ENCODE data around the gene EGFLAM.

DNA sequence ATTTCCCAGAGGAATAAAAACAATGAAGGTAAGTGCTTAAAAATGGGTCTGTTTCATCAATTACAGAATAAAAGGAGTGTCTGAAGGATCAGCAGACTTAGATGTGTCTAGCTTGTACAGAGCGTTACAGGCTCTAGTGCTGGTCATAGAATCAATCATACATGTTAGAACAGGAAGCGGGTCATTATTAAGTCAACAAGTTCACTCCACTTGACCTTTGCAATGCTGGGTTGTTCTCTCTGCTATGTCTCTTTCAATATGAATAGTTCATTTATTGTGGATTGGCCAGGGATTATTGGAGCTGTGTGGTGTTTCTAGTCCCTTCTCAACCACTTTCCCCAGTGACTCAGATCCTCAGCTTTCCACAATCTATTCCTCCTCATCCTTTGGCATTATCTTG lies 20.7 kb upstream of the EGFLAM start:
- TF ChIP-seq, protein P1, sequence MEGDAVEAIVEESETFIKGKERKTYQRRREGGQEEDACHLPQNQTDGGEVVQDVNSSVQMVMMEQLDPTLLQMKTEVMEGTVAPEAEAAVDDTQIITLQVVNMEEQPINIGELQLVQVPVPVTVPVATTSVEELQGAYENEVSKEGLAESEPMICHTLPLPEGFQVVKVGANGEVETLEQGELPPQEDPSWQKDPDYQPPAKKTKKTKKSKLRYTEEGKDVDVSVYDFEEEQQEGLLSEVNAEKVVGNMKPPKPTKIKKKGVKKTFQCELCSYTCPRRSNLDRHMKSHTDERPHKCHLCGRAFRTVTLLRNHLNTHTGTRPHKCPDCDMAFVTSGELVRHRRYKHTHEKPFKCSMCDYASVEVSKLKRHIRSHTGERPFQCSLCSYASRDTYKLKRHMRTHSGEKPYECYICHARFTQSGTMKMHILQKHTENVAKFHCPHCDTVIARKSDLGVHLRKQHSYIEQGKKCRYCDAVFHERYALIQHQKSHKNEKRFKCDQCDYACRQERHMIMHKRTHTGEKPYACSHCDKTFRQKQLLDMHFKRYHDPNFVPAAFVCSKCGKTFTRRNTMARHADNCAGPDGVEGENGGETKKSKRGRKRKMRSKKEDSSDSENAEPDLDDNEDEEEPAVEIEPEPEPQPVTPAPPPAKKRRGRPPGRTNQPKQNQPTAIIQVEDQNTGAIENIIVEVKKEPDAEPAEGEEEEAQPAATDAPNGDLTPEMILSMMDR (IDR thresholded peaks at IDR 0.05 in 2 of 3, conservative IDR thresholded peaks at IDR 0.05 in 1 of 3; ENCODE audit: control insufficient read depth in 2 of 3, extremely low read depth in 1 of 3, insufficient read depth in 1 of 3, low read depth in 3 of 3, low read length in 3 of 3): no peak
- no peak for TF ChIP-seq NRF1 (conservative IDR thresholded peaks at IDR 0.05; ENCODE audit: low read depth, low read length)
- TF ChIP-seq, protein P2, sequence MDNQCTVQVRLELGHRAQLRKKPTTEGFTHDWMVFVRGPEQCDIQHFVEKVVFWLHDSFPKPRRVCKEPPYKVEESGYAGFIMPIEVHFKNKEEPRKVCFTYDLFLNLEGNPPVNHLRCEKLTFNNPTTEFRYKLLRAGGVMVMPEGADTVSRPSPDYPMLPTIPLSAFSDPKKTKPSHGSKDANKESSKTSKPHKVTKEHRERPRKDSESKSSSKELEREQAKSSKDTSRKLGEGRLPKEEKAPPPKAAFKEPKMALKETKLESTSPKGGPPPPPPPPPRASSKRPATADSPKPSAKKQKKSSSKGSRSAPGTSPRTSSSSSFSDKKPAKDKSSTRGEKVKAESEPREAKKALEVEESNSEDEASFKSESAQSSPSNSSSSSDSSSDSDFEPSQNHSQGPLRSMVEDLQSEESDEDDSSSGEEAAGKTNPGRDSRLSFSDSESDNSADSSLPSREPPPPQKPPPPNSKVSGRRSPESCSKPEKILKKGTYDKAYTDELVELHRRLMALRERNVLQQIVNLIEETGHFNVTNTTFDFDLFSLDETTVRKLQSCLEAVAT (IDR thresholded peaks at IDR 0.05): no peak
- TF ChIP-seq RFX5 (IDR thresholded peaks at IDR 0.05; ENCODE audit: low read depth, low read length): no peak
- TF ChIP-seq SUZ12 (IDR thresholded peaks at IDR 0.05; ENCODE audit: unreplicated experiment): no peak
- no peak for TF ChIP-seq NFIC (IDR thresholded peaks at IDR 0.05; ENCODE audit: low read depth, low read length)
- TF ChIP-seq JUNB (IDR thresholded peaks at IDR 0.05): no peak
- no peak for TF ChIP-seq KDM1A (IDR thresholded peaks at IDR 0.05; ENCODE audit: borderline replicate concordance)
- no peak for TF ChIP-seq POLR2A (IDR thresholded peaks at IDR 0.05; ENCODE audit: low read depth, low read length)
- TF ChIP-seq, protein P3, sequence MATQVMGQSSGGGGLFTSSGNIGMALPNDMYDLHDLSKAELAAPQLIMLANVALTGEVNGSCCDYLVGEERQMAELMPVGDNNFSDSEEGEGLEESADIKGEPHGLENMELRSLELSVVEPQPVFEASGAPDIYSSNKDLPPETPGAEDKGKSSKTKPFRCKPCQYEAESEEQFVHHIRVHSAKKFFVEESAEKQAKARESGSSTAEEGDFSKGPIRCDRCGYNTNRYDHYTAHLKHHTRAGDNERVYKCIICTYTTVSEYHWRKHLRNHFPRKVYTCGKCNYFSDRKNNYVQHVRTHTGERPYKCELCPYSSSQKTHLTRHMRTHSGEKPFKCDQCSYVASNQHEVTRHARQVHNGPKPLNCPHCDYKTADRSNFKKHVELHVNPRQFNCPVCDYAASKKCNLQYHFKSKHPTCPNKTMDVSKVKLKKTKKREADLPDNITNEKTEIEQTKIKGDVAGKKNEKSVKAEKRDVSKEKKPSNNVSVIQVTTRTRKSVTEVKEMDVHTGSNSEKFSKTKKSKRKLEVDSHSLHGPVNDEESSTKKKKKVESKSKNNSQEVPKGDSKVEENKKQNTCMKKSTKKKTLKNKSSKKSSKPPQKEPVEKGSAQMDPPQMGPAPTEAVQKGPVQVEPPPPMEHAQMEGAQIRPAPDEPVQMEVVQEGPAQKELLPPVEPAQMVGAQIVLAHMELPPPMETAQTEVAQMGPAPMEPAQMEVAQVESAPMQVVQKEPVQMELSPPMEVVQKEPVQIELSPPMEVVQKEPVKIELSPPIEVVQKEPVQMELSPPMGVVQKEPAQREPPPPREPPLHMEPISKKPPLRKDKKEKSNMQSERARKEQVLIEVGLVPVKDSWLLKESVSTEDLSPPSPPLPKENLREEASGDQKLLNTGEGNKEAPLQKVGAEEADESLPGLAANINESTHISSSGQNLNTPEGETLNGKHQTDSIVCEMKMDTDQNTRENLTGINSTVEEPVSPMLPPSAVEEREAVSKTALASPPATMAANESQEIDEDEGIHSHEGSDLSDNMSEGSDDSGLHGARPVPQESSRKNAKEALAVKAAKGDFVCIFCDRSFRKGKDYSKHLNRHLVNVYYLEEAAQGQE (IDR thresholded peaks at IDR 0.05; ENCODE audit: low read depth, low read length): no peak
- no peak for TF ChIP-seq TAF1 (IDR thresholded peaks at IDR 0.05; ENCODE audit: borderline replicate concordance, low read depth, low read length)
- TF ChIP-seq NBN (IDR thresholded peaks at IDR 0.05): no peak

All from GM12878 (cell line).